Thoracic aorta (tissue), 2 donors: ENCODE results near the gene RELL1. TPM values are rescaled to one million over a fixed set of nuclear protein-coding genes. Genes with fewer than 3 reads are reported as not detected.
A peak's percentile ranks its signal among the peaks of the same experiment; 100 is the strongest.

Experiments
- ATAC-seq: fragments of 150-250 bp; one replicate; pipeline ENCODE4 v1.8.0; 2017; ENCODE audit warnings: low read depth; ENCODE audit not compliant: insufficient number of reproducible peaks, low FRiP score
- DNase-seq: peaks from one replicate; pipeline ENCODE4 v3.0.0-alpha.2; 2020; ENCODE audit warnings: low spot score
- H3K27ac ChIP-seq, 2 donors: fragments of 200-600 bp; sonication (generic); 1 replicate in 1 of 2; 2 replicates in 1 of 2; pipeline ENCODE4 v1.5.1; 2016; ENCODE audit warnings: mild to moderate bottlenecking in 2 of 2, moderate library complexity in 2 of 2
- H3K27me3 ChIP-seq: fragments of 200-600 bp; sonication (generic); replicated peaks from 2 replicates; pipeline ENCODE4 v1.6.0; 2016; ENCODE audit warnings: mild to moderate bottlenecking; ENCODE audit not compliant: insufficient read depth
- H3K36me3 ChIP-seq: fragments of 200-600 bp; sonication (generic); one replicate; pipeline ENCODE4 v1.5.1; 2016
- H3K4me1 ChIP-seq, 2 donors: fragments of 200-600 bp; sonication (generic); 1 replicate in 1 of 2; 2 replicates in 1 of 2; pipeline versions ENCODE4 v1.5.1 to v1.6.0; 2016; ENCODE audit warnings: low read depth in 2 of 2, mild to moderate bottlenecking in 1 of 2; ENCODE audit not compliant: control insufficient read depth in 1 of 2
- H3K4me3 ChIP-seq: fragments of 200-600 bp; sonication (generic); 2 replicates; pipeline ENCODE4 v1.5.1; 2016; ENCODE audit warnings: mild to moderate bottlenecking
- H3K9me3 ChIP-seq: fragments of 200-600 bp; sonication (generic); 2 replicates; pipeline ENCODE4 v1.5.1; 2016
- CTCF ChIP-seq: fragments of 200-600 bp; sonication (generic); IDR thresholded peaks from one replicate; pipeline ENCODE4 v1.5.1; 2019; ENCODE audit warnings: antibody characterized with exemption
- total RNA-seq, 2 donors: library from RNA; depleted of rRNA; stranded (reverse); fragments of >200 nt; gene quantifications; one replicate each; pipeline versions ENCODE4 v1.1.0 to v1.2.3, GENCODE V29; 2016

Gene RELL1
- total RNA-seq, 2 donors from 2014 or later: 46.7 to 69.3 TPM

GRCh38 chr4:37631551-37631950 is 54.6 kb downstream of the RELL1 start:
- ATAC-seq (no peak), DNase-seq (no peak)
- Histone ChIP-seq H3K36me3 (no peaks in the 10 kb centered on the region), H3K27ac (no peak overlapping the region), H3K4me1 (peaks cover 0 to 7% of the 10 kb centered on the region in 2 donors), H3K27me3 (no peaks in the 10 kb centered on the region), H3K4me3 (no peak overlapping the region), H3K9me3 (no peaks in the 10 kb centered on the region)
- no peak for TF ChIP-seq CTCF

DNA sequence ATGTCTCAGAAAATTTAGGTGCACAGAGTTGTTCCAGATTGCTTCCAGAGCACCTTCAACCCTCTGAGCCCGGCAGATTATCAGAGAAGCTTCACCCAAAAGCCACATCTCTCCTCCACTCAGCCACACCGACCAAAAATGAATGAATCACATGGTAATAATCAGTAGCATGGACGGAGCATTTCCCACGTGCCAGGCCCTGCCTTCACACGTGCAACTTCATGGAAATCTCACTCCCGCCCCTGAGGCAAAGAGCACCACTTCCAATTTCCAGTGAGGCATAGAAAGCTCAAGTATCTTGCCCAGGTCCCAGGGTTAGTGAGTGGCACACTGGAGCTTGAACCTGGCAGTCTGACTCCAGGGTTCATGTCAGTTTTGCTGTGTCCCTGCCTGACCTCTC is 56.5 kb downstream of the RELL1 start:
- H3K27ac ChIP-seq: no peak overlapping the region
- H3K36me3 ChIP-seq: no peaks in the 10 kb centered on the region

GRCh38 chr4:37628977-37629609 is 57.1 kb downstream of the RELL1 start:
- DNase-seq: no peak
- peak; percentile 48 for ATAC-seq
- H3K9me3 ChIP-seq: no peaks in the 10 kb centered on the region

More for the DNA sequence above, 56.5 kb downstream of the RELL1 start:
- Histone ChIP-seq H3K4me3 (no peak overlapping the region), H3K27me3 (no peaks in the 10 kb centered on the region), H3K9me3 (no peaks in the 10 kb centered on the region), H3K4me1 (peaks cover 0 to 7% of the 10 kb centered on the region in 2 donors)
- DNase-seq (no peak), ATAC-seq (no peak)
- TF ChIP-seq CTCF: no peak

DNA sequence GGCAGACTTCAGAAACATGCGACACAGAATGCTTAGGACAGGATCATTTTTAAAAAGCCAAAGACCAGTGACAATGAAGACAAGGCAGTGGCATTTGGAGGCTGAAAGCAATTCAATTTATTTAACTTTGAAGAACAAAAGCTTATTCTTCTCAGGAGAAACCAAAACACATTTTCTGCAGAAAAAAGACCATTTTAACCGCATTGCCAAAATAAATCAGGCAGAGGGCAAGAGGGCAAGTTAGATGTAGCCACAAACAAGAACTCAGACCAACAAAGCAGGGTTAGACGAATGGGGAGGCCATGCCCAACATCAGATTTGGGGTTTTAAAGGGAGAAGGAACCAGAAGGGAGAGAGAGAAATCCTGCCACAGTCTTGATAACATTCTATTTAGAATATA is 58.9 kb downstream of the RELL1 start:
- DNase-seq (no peak), ATAC-seq (no peak)
- no peaks in the 10 kb centered on the region for H3K9me3 ChIP-seq
- no peak overlapping the region for H3K27ac ChIP-seq
- no peaks in the 10 kb centered on the region for H3K27me3 ChIP-seq
- H3K4me1 ChIP-seq: peaks cover 0 to 7% of the 10 kb centered on the region in 2 donors
- no peak for TF ChIP-seq CTCF
- no peaks in the 10 kb centered on the region for H3K36me3 ChIP-seq
- no peak overlapping the region for H3K4me3 ChIP-seq

More at GRCh38 chr4:37628977-37629609, 57.1 kb downstream of the RELL1 start:
- no peak for TF ChIP-seq CTCF
- Histone ChIP-seq H3K36me3 (no peaks in the 10 kb centered on the region), H3K4me1 (peaks cover 0 to 7% of the 10 kb centered on the region in 2 donors), H3K27ac (no peak overlapping the region), H3K27me3 (no peaks in the 10 kb centered on the region), H3K4me3 (no peak overlapping the region)

GRCh38 chr4:37625499-37625898 is 60.7 kb downstream of the RELL1 start:
- no peak for DNase-seq
- no peak overlapping the region for H3K27ac ChIP-seq
- H3K4me3 ChIP-seq: no peak overlapping the region
- H3K9me3 ChIP-seq: no peaks in the 10 kb centered on the region
- TF ChIP-seq CTCF: no peak
- no peaks in the 10 kb centered on the region for H3K36me3 ChIP-seq
- no peaks in the 10 kb centered on the region for H3K27me3 ChIP-seq
- no peak for ATAC-seq
- peaks cover 0 to 7% of the 10 kb centered on the region in 2 donors for H3K4me1 ChIP-seq
